Stimulated activated memory B cell treated with anti-CD40 and anti-IgM and Interleukin-4, amounts not matched to agents 10 μg/mL and 1 μg/mL and 100 μg/mL, for 72 hours (primary cell): ENCODE results near the gene AGBL1.

Experiments
- ATAC-seq: fragments of 150-1000 bp; cut with Tn5 transposase; 2 replicates; pipeline ENCODE4 v1.10.0; 2021
- H3K27ac Mint-ChIP-seq: one replicate; pipeline ENCODE4 v1.8.0; 2022; ENCODE audit warnings: mild to moderate bottlenecking, mixed read lengths
- H3K27me3 Mint-ChIP-seq: one replicate; pipeline ENCODE4 v1.8.0; 2022; ENCODE audit warnings: mixed read lengths
- H3K36me3 Mint-ChIP-seq: one replicate; pipeline ENCODE4 v1.8.0; 2022; ENCODE audit warnings: mixed read lengths
- H3K4me1 Mint-ChIP-seq: one replicate; pipeline ENCODE4 v1.8.0; 2022; ENCODE audit warnings: mixed read lengths
- H3K4me3 Mint-ChIP-seq: one replicate; pipeline ENCODE4 v1.8.0; 2022; ENCODE audit warnings: mild to moderate bottlenecking, moderate library complexity, mixed read lengths
- H3K9me3 Mint-ChIP-seq: one replicate; pipeline ENCODE4 v1.8.0; 2022; ENCODE audit warnings: mixed read lengths

AGBL1 gene

GRCh38 chr15:86725628-86726027, 646.0 kb downstream of the AGBL1 start:
- Mint-ChIP-seq H3K4me3 (no peak overlapping the region), H3K27me3 (no peaks in the 10 kb centered on the region), H3K9me3 (peaks cover 16% of the 10 kb centered on the region), H3K27ac (no peak overlapping the region), H3K36me3 (no peaks in the 10 kb centered on the region), H3K4me1 (no peaks in the 10 kb centered on the region)
- no peak for ATAC-seq

GRCh38 chr15:86735247-86736040, 655.8 kb downstream of the AGBL1 start:
- Mint-ChIP-seq H3K9me3 (no peaks in the 10 kb centered on the region), H3K4me3 (no peak overlapping the region), H3K36me3 (no peaks in the 10 kb centered on the region), H3K4me1 (no peaks in the 10 kb centered on the region), H3K27me3 (no peaks in the 10 kb centered on the region), H3K27ac (no peak overlapping the region)
- no peak for ATAC-seq

DNA sequence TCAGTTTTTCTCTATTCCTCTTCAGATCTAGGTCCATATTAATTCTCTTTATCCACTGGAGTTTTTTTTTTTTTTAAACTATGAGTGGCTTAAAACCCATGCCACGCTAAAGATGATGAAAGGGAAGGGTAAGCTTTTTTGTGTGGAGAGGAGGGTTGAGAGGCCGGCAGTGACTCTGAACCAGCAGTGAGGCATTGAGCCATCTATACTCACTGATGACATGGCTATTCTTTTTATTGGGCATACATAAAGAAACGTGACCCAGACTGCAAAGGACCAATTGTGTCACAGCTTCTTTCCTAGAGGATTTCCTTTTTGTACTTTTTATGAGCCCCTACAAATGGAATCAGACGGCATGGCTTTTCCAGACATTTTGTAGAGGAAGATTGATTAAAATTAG, 662.2 kb downstream of the AGBL1 start:
- H3K27ac Mint-ChIP-seq = no peak overlapping the region
- H3K27me3 Mint-ChIP-seq = no peaks in the 10 kb centered on the region
- H3K36me3 Mint-ChIP-seq = no peaks in the 10 kb centered on the region
- H3K4me3 Mint-ChIP-seq = no peak overlapping the region
- H3K4me1 Mint-ChIP-seq = no peaks in the 10 kb centered on the region
- H3K9me3 Mint-ChIP-seq = no peaks in the 10 kb centered on the region
- ATAC-seq = no peak

DNA sequence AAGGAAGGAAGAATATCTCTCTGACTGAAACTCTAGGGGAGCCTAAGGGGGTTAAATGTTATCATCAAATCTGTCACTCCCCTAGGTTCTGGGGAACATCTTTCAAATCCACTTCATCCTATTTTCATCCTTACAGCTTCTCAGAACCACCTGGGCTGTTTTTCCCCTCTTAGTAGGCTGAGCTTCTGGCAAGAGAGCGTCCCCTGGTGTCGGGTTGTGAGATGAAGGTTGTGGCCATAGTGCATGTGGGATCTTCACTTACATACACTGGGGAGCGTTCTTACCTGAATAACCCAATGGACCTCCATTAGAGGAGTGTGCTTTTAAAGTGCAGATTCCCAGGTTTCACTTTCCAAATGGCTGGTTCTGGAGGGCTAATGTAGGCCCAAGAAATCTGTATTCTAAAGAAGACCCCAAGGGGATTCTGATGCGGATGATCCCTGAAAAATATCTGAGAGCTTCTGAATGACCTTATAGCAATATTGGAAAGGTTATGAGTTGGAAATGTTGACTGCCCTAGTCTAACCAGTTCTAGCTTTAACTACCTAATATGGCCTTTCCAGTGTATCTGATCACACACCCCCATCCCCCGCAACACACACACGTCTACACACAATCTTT, 663.7 kb downstream of the AGBL1 start:
- no peak overlapping the region for H3K4me3 Mint-ChIP-seq
- H3K27ac Mint-ChIP-seq = no peak overlapping the region
- H3K36me3 Mint-ChIP-seq = no peaks in the 10 kb centered on the region
- no peaks in the 10 kb centered on the region for H3K4me1 Mint-ChIP-seq
- no peaks in the 10 kb centered on the region for H3K9me3 Mint-ChIP-seq
- no peak for ATAC-seq
- H3K27me3 Mint-ChIP-seq = no peaks in the 10 kb centered on the region

DNA sequence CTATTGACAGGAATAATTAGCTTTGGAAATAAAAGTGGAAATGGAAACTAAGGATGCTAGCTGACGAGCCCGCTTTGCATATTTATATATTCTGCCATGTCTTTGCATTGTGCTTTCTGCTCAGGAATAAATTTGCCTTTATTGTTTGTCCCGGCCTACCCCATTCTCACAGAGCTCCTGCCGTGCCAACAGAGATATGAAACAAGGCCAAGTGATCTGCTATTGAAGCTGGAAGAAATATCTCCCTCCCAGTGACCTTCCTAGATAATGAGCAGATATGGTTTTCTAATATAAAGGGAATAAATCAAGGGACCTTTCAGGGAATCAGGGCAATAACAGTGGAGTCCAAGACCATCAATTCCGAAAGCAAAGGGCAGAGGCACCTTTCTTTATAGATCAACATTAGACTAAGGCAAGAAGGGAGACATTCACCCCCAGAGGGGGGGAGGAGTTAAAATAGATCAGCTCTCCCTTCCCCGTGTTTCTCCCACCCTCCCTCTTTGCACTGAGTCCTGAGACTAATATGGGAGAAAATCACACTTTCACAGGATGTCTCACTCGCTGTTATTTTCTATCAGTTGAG, 664.6 kb downstream of the AGBL1 start:
- no peaks in the 10 kb centered on the region for H3K4me1 Mint-ChIP-seq
- H3K9me3 Mint-ChIP-seq = no peaks in the 10 kb centered on the region
- ATAC-seq = no peak
- H3K27me3 Mint-ChIP-seq = no peaks in the 10 kb centered on the region
- H3K36me3 Mint-ChIP-seq = no peaks in the 10 kb centered on the region
- H3K27ac Mint-ChIP-seq = no peak overlapping the region
- H3K4me3 Mint-ChIP-seq = no peak overlapping the region

DNA sequence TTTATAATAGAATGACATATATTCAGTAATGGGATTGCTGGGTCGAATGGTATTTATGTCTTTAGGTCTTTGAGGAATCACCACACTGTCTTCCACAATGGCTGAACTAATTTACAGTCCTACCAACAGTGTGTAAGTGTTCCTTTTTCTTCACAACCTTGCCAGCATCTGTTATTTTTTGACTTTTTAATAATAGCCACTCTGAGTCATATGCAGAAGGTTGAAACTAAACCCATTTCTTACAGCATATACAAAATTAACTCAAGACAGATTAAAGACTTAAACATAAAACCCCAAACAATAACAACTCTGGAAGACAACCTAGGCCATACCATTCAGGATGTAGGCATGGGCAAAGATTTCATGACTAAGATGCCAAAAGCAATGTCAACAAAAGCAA, 671.4 kb downstream of the AGBL1 start:
- peaks cover 3% of the 10 kb centered on the region for H3K9me3 Mint-ChIP-seq
- no peaks in the 10 kb centered on the region for H3K4me1 Mint-ChIP-seq
- ATAC-seq = no peak
- no peaks in the 10 kb centered on the region for H3K27me3 Mint-ChIP-seq
- H3K4me3 Mint-ChIP-seq = no peak overlapping the region
- no peak overlapping the region for H3K27ac Mint-ChIP-seq
- no peaks in the 10 kb centered on the region for H3K36me3 Mint-ChIP-seq

DNA sequence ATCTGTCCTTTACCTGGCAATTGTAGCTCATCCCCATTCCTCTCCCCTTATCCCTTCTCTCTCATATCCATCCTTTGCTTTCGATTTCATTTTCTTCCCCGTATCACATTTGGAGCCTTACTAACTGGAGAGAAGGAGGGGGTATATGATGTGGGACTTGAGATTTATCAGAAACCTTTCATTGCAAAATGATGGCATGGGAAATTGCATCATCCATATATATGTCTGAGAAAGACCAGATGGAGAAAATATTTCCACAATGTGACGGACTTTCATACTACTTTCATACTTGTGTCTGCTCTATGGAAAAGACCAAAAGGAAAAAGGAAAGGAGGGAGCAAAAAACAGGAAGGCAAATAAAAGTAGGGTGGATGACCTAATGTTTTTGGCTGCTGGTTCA, 675.2 kb downstream of the AGBL1 start:
- H3K36me3 Mint-ChIP-seq = no peaks in the 10 kb centered on the region
- no peaks in the 10 kb centered on the region for H3K4me1 Mint-ChIP-seq
- peaks cover 3% of the 10 kb centered on the region for H3K9me3 Mint-ChIP-seq
- ATAC-seq = no peak
- no peak overlapping the region for H3K4me3 Mint-ChIP-seq
- no peak overlapping the region for H3K27ac Mint-ChIP-seq
- no peaks in the 10 kb centered on the region for H3K27me3 Mint-ChIP-seq

DNA sequence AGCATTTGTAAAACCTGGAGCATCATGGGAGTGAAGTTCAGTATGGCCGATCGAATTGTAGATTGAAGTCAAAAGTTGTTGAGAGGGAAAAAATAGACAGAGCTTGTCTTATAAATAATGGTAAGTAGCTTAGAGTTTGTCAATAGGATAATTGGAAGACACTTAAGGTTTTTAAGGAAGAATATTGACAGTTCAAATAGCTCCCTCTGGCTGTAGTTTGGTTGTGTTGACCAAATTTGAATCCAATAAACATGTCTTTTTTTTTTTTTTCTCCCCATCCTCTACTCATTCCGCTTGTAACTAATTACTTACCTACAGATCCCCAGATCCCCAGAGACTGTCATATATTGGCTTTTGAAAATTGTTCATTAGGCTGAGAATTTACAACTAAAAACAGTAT, 677.0 kb downstream of the AGBL1 start:
- Mint-ChIP-seq H3K4me3 (no peak overlapping the region), H3K27me3 (no peaks in the 10 kb centered on the region), H3K4me1 (no peaks in the 10 kb centered on the region), H3K9me3 (peaks cover 3% of the 10 kb centered on the region), H3K27ac (no peak overlapping the region), H3K36me3 (no peaks in the 10 kb centered on the region)
- ATAC-seq = no peak

DNA sequence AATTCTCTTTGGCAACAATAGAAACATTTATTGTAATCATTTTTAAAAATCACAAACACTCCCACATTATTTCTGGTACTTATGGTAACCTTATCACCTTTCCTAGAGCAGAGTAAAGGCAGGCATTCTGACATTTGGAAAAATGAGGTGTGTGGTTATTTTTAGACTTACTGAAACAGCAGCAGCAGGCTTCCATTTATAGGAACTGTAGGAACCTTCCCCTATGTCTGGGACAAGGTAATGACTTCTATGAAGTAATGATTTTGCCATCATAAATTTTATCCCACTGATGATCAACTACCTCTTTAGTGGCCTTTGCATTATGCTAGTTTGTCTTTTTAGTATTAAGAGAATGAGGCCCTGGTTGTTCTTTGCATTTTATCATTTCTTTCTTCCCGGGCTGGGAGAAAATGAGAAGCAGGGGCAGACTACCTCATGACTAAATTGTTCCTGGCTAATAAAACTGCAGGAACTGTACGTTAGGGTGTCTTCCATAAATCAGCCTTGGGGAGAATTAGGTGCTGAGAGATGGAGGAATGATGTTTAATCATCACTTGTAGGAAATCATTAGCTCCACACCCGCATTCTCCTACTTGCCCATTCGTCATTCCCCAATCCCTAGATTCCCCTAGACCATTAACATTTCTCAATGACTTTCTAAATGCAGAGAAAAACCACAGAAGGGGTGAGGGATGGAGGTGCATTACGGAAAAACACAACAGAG, 680.3 kb downstream of the AGBL1 start:
- Mint-ChIP-seq H3K9me3 (peaks cover under 1% of the 10 kb centered on the region), H3K27me3 (no peaks in the 10 kb centered on the region), H3K36me3 (no peaks in the 10 kb centered on the region), H3K4me1 (no peaks in the 10 kb centered on the region), H3K27ac (no peak overlapping the region), H3K4me3 (no peak overlapping the region)
- ATAC-seq = no peak

GRCh38 chr15:86762874-86763273, 683.2 kb downstream of the AGBL1 start:
- no peak overlapping the region for H3K4me3 Mint-ChIP-seq
- no peak for ATAC-seq
- no peaks in the 10 kb centered on the region for H3K9me3 Mint-ChIP-seq
- no peaks in the 10 kb centered on the region for H3K36me3 Mint-ChIP-seq
- no peak overlapping the region for H3K27ac Mint-ChIP-seq
- no peaks in the 10 kb centered on the region for H3K4me1 Mint-ChIP-seq
- no peaks in the 10 kb centered on the region for H3K27me3 Mint-ChIP-seq

DNA sequence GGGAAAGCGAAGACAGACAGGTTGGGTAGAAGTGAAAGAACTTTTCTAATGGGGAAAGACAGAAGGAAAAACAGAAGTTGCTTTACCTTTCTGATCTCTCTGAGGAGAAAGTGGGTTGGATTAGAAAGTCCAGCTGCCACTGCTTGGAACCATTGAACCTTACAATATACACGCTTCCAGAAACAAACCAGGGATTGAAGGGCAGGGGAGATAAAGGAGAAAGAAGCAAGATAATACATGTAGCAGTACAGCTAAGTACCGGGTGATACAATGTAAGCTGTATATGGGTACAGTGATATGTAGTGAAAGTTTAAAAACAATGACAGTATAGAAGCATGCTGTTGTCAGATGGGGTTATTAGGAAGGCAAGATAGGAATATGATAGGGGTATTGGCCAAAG, 684.4 kb downstream of the AGBL1 start:
- H3K27ac Mint-ChIP-seq = no peak overlapping the region
- no peaks in the 10 kb centered on the region for H3K4me1 Mint-ChIP-seq
- H3K36me3 Mint-ChIP-seq = no peaks in the 10 kb centered on the region
- H3K9me3 Mint-ChIP-seq = no peaks in the 10 kb centered on the region
- no peak for ATAC-seq
- no peaks in the 10 kb centered on the region for H3K27me3 Mint-ChIP-seq
- H3K4me3 Mint-ChIP-seq = no peak overlapping the region

GRCh38 chr15:86765281-86765680, 685.6 kb downstream of the AGBL1 start:
- Mint-ChIP-seq H3K27me3 (no peaks in the 10 kb centered on the region), H3K27ac (no peak overlapping the region), H3K9me3 (peaks cover under 1% of the 10 kb centered on the region), H3K4me1 (no peaks in the 10 kb centered on the region), H3K36me3 (no peaks in the 10 kb centered on the region), H3K4me3 (no peak overlapping the region)
- no peak for ATAC-seq

- no peak overlapping the region for H3K4me3 Mint-ChIP-seq
- H3K36me3 Mint-ChIP-seq = no peaks in the 10 kb centered on the region
- no peak overlapping the region for H3K27ac Mint-ChIP-seq
- peaks cover 3% of the 10 kb centered on the region for H3K9me3 Mint-ChIP-seq
- ATAC-seq = no peak
- H3K27me3 Mint-ChIP-seq = no peaks in the 10 kb centered on the region
- H3K4me1 Mint-ChIP-seq = no peaks in the 10 kb centered on the region
These were observed 692.8 kb downstream of the AGBL1 start for GRCh38 chr15:86772369-86773059.

DNA sequence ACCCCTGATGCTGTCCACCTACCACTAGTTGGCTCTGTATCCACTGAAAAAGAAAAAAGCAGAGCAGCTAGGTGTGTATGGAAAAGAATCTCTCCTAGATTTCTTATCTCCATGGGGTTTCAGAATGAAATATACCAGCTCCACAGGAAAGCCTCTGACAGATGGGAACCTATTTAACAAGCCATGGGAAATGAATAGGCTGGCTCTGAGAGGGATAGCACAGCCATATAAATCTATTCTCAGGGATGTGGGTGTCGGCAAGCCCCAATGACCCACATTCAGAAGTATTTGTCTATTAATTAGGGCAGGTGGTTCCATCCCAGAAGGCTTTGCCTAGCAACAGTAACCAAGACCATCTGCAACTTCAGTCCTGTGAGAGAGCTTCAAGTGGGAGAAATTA, 694.1 kb downstream of the AGBL1 start:
- no peak overlapping the region for H3K4me3 Mint-ChIP-seq
- no peaks in the 10 kb centered on the region for H3K4me1 Mint-ChIP-seq
- H3K27me3 Mint-ChIP-seq = no peaks in the 10 kb centered on the region
- H3K9me3 Mint-ChIP-seq = peaks cover 6% of the 10 kb centered on the region
- H3K27ac Mint-ChIP-seq = no peak overlapping the region
- no peak for ATAC-seq
- no peaks in the 10 kb centered on the region for H3K36me3 Mint-ChIP-seq

GRCh38 chr15:86776145-86776544, 696.5 kb downstream of the AGBL1 start:
- Mint-ChIP-seq H3K4me1 (no peaks in the 10 kb centered on the region), H3K27ac (no peak overlapping the region), H3K27me3 (no peaks in the 10 kb centered on the region), H3K9me3 (peaks cover 4% of the 10 kb centered on the region), H3K4me3 (no peak overlapping the region), H3K36me3 (no peaks in the 10 kb centered on the region)
- no peak for ATAC-seq
